Activated T-helper 17 cell treated with anti-CD3 and anti-CD28 coated beads, Interleukin-2, amount 50 U/mL, for 72 hours (primary cell): ENCODE measurements around the gene PATJ. TPM values are rescaled to one million over a fixed set of nuclear protein-coding genes. Genes with fewer than 3 reads are reported as not detected.
"Not testable (repeated sequence)": the region's sequence is repeated elsewhere in the genome, so short reads cannot be mapped to it uniquely, and the experiment has no call there.

Experiments
- ATAC-seq: fragments of 150-1000 bp; cut with Tn5 transposase; replicated peaks from 2 replicates; pipeline ENCODE4 v1.10.0; 2021; ENCODE audit warnings: mild to moderate bottlenecking, moderate library complexity
- H3K27ac Mint-ChIP-seq: one replicate; pipeline ENCODE4 v1.8.0; 2022; ENCODE audit warnings: mixed read lengths
- H3K27me3 Mint-ChIP-seq: one replicate; pipeline ENCODE4 v1.8.0; 2022; ENCODE audit warnings: mixed read lengths
- H3K36me3 Mint-ChIP-seq: one replicate; pipeline ENCODE4 v1.8.0; 2022; ENCODE audit warnings: low read depth, mild to moderate bottlenecking, mixed read lengths
- H3K4me1 Mint-ChIP-seq: one replicate; pipeline ENCODE4 v1.8.0; 2022; ENCODE audit warnings: mixed read lengths
- H3K4me3 Mint-ChIP-seq: one replicate; pipeline ENCODE4 v1.8.0; 2022; ENCODE audit warnings: mild to moderate bottlenecking, mixed read lengths
- H3K9me3 Mint-ChIP-seq: one replicate; pipeline ENCODE4 v1.8.0; 2022; ENCODE audit warnings: mixed read lengths
- total RNA-seq, 2 donors: library from RNA; stranded (reverse); gene quantifications; one replicate each; pipeline ENCODE4 v1.2.3, GENCODE V29; 2022

PATJ gene
- total RNA-seq, 2 donors from 2014 or later, result 15.7 to 30.1 TPM

DNA sequence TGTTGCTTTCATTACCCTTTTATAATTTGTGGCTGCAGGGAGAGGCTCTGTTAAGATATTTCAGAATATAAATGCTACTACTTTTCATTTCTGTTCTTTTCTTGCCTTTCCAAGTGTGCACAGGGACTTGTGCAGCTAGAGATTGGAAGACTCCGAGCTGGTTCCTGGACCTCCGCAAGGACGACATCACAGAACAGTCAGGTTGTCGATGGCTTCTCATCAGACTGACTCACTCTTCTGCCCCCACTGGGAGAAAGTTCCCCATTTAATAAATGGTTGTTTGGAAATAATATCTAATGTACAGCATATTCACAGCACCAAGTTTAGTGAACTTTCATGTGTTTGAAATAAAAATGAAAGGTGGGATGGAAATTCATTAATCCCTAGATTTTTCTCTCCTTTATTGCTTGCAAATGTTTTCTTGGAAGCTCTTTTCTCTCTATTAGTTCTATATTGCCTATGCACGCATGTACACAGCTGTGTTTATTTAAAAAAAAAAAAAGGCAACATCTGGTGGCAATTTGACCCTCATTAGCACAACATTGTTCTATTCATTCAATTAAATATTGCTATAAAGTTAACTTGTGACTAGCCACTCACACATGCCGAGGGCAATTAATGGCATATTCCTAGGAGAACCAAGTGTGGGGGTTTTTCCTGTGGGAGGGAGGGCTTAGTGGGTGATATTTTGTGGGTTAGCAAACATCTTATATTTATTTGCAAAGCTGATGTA, 374.9 kb downstream of the PATJ start:
- Mint-ChIP-seq H3K9me3 (no peaks in the 10 kb centered on the region), H3K27ac (no peak overlapping the region), H3K4me3 (no peak overlapping the region), H3K36me3 (peaks cover 40% of the 10 kb centered on the region), H3K4me1 (no peaks in the 10 kb centered on the region), H3K27me3 (no peaks in the 10 kb centered on the region)
- no peak for ATAC-seq

GRCh38 chr1:62126579-62127290, 384.5 kb downstream of the PATJ start:
- Mint-ChIP-seq H3K36me3 (peaks cover 18% of the 10 kb centered on the region), H3K4me1 (no peaks in the 10 kb centered on the region), H3K4me3 (no peak overlapping the region), H3K27me3 (no peaks in the 10 kb centered on the region), H3K9me3 (no peaks in the 10 kb centered on the region), H3K27ac (no peak overlapping the region)
- no peak for ATAC-seq

DNA sequence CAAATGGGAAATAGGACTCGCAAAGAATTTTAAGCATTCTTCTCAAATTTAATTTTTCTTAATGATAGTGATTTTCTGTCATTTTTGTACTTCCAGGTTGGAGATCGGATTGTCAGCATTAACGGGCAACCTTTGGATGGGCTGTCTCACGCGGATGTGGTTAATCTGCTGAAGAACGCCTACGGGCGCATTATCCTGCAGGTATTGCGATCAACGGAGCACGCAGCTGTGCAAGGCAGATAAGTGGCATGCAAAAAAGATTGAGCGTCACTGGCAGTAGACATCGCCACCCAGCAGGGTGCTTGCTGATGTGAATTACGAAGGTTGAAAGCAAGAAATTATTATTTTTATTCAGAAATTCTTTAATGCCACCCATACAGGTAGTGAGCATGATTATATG, 386.5 kb downstream of the PATJ start:
- no peak for ATAC-seq
- Mint-ChIP-seq H3K27me3 (no peaks in the 10 kb centered on the region), H3K27ac (no peak overlapping the region), H3K4me3 (no peak overlapping the region), H3K36me3 (peaks cover 29% of the 10 kb centered on the region), H3K9me3 (no peaks in the 10 kb centered on the region), H3K4me1 (no peaks in the 10 kb centered on the region)

DNA sequence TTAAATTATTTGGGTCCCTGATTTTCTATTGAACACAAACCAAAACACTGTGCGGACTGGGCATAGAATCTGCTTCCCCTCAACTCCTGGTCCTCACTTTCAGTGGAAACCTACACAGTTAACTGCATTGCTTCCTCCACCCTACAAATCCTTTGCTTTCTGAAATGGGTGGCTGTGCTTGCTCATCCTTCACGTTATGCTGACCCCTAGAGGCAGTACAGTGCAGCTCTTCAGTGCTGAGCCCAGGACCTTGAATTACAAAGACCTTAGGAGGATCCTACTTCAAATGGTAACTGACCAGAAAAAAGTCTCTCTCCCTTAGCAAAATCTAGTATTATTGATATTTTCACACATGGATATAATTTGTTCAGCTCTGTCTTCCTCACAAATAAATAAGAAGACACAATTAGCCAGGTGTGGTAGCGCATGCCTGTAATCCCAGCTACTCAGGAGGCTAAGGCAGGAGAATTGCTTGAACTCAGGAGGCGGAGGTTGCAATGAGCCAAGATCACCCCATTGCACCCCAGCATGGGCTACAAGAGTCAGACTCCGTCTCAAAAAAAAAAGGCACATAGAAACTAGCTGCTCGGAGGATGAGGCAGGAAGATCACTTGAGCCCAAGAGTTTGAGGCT, 388.9 kb downstream of the PATJ start:
- Mint-ChIP-seq H3K36me3 (peaks cover 33% of the 10 kb centered on the region), H3K4me3 (no peak overlapping the region), H3K4me1 (no peaks in the 10 kb centered on the region), H3K27me3 (no peaks in the 10 kb centered on the region), H3K27ac (no peak overlapping the region), H3K9me3 (no peaks in the 10 kb centered on the region)
- peak; percentile 79 for ATAC-seq

GRCh38 chr1:62138029-62138428, 395.7 kb downstream of the PATJ start:
- Mint-ChIP-seq H3K27ac (no peak overlapping the region), H3K36me3 (peaks cover 11% of the 10 kb centered on the region)

GRCh38 chr1:62139410-62139809, 397.1 kb downstream of the PATJ start:
- ATAC-seq, result no peak
- Mint-ChIP-seq H3K27ac (no peak overlapping the region), H3K36me3 (peaks cover 5% of the 10 kb centered on the region), H3K27me3 (no peaks in the 10 kb centered on the region), H3K9me3 (no peaks in the 10 kb centered on the region), H3K4me3 (no peak overlapping the region), H3K4me1 (no peaks in the 10 kb centered on the region)

More at GRCh38 chr1:62138029-62138428, 395.7 kb downstream of the PATJ start:
- H3K9me3 Mint-ChIP-seq, result no peaks in the 10 kb centered on the region
- ATAC-seq, result no peak
- no peaks in the 10 kb centered on the region for H3K4me1 Mint-ChIP-seq
- H3K4me3 Mint-ChIP-seq, result no peak overlapping the region
- no peaks in the 10 kb centered on the region for H3K27me3 Mint-ChIP-seq

DNA sequence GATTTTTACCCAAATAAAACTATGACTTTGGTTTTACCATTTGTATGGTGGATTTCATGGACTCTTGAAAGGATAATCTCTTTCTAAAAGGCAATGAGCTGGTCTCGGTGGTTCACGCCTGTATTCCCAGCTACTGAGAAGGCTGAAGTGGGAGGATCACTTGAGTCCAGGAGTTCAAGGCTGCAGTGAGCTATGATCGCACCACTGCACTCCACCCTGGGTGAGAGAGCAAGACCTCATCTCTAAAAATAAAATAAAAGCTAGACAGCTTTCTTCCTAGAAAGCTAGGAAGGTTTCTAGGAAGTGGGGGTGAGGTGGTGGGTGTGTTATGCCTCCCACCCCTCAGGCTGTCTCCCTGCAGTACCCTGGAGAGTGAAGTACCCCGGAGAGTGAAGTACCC, 398.4 kb downstream of the PATJ start:
- ATAC-seq, result no peak
- Mint-ChIP-seq H3K27ac (no peak overlapping the region), H3K4me1 (no peaks in the 10 kb centered on the region), H3K9me3 (no peaks in the 10 kb centered on the region), H3K36me3 (peaks cover 5% of the 10 kb centered on the region), H3K27me3 (no peaks in the 10 kb centered on the region), H3K4me3 (no peak overlapping the region)

- ATAC-seq, result no peak
These were observed 400.2 kb downstream of the PATJ start for GRCh38 chr1:62142496-62142895.

GRCh38 chr1:62144238-62144831, 402.1 kb downstream of the PATJ start:
- Mint-ChIP-seq H3K9me3 (no peaks in the 10 kb centered on the region), H3K36me3 (peaks cover 27% of the 10 kb centered on the region), H3K27ac (no peak overlapping the region), H3K27me3 (no peaks in the 10 kb centered on the region), H3K4me3 (no peak overlapping the region), H3K4me1 (no peaks in the 10 kb centered on the region)
- no peak for ATAC-seq

More at GRCh38 chr1:62142496-62142895, 400.2 kb downstream of the PATJ start:
- Mint-ChIP-seq H3K4me1 (no peaks in the 10 kb centered on the region), H3K36me3 (peaks cover 8% of the 10 kb centered on the region), H3K9me3 (no peaks in the 10 kb centered on the region), H3K27ac (no peak overlapping the region), H3K27me3 (no peaks in the 10 kb centered on the region), H3K4me3 (no peak overlapping the region)

DNA sequence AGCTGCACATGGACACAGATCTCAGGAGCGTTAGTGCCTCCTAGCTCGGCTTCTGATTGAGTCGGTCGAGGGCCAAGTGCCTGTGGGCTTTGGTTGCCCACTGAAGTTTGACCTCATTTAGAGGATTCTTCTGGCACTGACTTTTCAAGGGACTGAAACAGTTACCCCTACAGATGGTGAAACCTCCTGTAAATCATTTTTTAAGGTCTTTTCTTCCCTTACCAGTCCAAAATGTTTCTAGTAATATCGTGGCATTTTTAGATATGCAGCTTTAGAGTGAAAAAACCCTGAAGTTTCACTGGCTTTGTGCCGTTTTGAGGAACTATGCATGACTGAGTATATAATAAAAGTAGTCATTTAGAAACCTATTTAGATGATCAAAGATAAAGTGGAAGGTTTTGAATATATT, 417.7 kb downstream of the PATJ start:
- no peak overlapping the region for H3K4me3 Mint-ChIP-seq
- no peak for ATAC-seq
- no peaks in the 10 kb centered on the region for H3K27me3 Mint-ChIP-seq
- H3K9me3 Mint-ChIP-seq, result no peaks in the 10 kb centered on the region
- peaks cover 16% of the 10 kb centered on the region for H3K36me3 Mint-ChIP-seq
- H3K27ac Mint-ChIP-seq, result no peak overlapping the region
- H3K4me1 Mint-ChIP-seq, result no peaks in the 10 kb centered on the region

DNA sequence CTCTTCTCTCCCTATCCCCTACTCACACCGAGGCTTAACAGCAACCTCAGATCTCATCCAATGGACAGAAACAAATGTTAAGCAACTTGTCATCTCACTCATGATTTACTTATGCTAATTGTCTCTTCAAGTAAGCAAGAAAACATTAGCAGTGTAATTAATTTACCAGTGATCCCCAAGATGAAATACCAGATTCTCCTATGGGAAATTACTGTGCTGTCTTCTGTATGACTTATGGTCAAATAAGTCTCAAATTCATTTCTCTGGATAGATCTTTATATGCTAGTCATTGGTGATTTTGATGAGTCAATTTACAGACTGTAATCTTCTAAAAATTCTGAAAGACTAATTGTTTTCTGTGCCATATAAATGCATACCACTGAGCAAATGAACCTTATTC, 419.4 kb downstream of the PATJ start:
- Mint-ChIP-seq H3K27me3 (no peaks in the 10 kb centered on the region), H3K9me3 (no peaks in the 10 kb centered on the region), H3K27ac (no peak overlapping the region), H3K36me3 (peaks cover 16% of the 10 kb centered on the region), H3K4me1 (no peaks in the 10 kb centered on the region), H3K4me3 (no peak overlapping the region)
- no peak for ATAC-seq

- not testable (repeated sequence) for H3K9me3 Mint-ChIP-seq, H3K27ac Mint-ChIP-seq, H3K36me3 Mint-ChIP-seq, ATAC-seq, H3K27me3 Mint-ChIP-seq, H3K4me1 Mint-ChIP-seq, H3K4me3 Mint-ChIP-seq
These were observed 428.1 kb downstream of the PATJ start for GRCh38 chr1:62170380-62170779.

DNA sequence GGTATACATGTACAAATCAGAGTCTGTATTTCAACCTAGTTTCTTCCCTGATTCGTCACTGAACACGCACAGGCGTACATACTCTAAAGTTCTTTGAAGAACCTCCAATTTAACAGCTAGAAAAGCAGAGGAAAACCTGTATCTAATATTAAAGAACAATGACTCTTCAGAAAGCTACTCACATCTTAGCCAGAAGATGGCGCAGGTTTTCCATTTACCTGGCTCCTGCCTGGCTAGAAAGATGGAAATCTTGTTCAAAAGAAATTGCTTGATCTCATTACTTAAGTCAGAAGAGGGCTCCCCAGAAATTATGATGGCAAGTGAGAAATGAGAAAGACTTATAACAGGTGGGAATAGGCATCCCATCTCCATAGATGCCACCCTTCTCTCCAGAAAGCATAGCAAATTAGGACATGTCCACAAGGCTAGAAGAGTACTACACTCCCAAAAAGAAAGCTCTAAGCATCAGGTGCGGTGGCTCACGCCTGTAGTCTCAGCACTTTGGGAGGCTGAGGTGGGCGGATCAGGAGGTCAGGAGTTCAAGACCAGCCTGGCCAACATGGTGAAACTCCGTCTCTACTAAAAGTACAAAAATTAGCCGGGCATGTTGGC, 433.4 kb downstream of the PATJ start:
- Mint-ChIP-seq H3K4me3 (no peak overlapping the region), H3K36me3 (no peaks in the 10 kb centered on the region), H3K4me1 (no peaks in the 10 kb centered on the region), H3K9me3 (no peaks in the 10 kb centered on the region), H3K27me3 (no peaks in the 10 kb centered on the region), H3K27ac (no peak overlapping the region)
- ATAC-seq, result no peak

DNA sequence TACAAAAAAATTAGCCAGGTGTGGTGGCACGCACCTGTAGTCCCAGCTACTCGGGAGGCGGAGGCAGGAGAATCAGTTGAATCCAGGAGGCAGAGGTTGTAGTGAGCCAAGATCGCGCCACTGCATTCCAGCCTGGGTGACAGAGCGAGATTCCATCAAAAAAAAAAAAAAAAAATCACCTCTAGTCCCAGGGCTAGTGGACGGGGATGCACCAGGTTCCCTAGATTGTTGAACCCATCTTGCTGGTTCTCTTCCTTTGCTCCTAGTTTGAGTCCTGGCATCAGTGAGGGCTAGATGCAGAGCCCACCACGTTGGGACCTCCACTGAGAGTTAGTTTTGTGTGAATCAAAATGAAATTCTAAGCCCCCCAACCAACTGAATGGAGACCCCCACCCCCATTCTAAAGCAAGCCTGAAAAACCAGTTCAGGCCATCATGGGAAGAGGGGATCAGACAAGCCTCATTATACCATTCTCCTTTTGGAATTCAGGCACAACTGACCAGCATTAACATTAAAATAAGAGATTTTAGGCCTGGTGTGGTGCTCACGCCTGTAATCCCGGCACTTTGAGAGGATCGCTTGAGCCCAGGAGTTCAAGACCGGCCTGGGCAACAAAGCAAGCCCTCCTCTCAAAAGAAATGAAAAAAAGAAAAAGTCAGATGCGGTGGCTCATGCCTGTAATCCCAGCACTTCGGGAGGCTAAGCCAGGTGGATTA, 434.5 kb downstream of the PATJ start:
- Mint-ChIP-seq H3K27ac (no peak overlapping the region), H3K9me3 (no peaks in the 10 kb centered on the region), H3K4me3 (no peak overlapping the region), H3K4me1 (no peaks in the 10 kb centered on the region), H3K36me3 (no peaks in the 10 kb centered on the region), H3K27me3 (no peaks in the 10 kb centered on the region)
- ATAC-seq, result no peak
